Activated B cell treated with CpG ODN at 0.5 μM for 24 hours (primary cell): ENCODE results near the gene PHYHIPL. TPM values are rescaled to one million over a fixed set of nuclear protein-coding genes. Genes with fewer than 3 reads are reported as not detected.

Experiments used
- ATAC-seq: fragments of 200-7000 bp; cut with Tn5 transposase; one replicate; pipeline ENCODE4 v1.10.0; 2021; ENCODE audit warnings: low read depth, mild to moderate bottlenecking, moderate library complexity
- CTCF ChIA-PET: fragments of 350-600 bp; sonication (Branson Sonifier 250); formaldehyde crosslinking; loops from one replicate; lab custom pipeline; 2021; ENCODE audit warnings: antibody characterized with exemption; lab: Charles Lee
- POLR2A ChIA-PET: fragments of 350-600 bp; sonication (Branson Sonifier 250); formaldehyde crosslinking; loops from one replicate; lab custom pipeline; 2021; ENCODE audit warnings: antibody characterized with exemption; lab: Charles Lee
- DNase-seq: peaks from one replicate; pipeline ENCODE4 v3.0.0; 2022
- H3K27ac Mint-ChIP-seq: one replicate; pipeline ENCODE4 v1.8.0; 2020; ENCODE audit warnings: mixed read lengths
- H3K27me3 Mint-ChIP-seq: one replicate; pipeline ENCODE4 v1.8.0; 2021; ENCODE audit warnings: mixed read lengths
- H3K36me3 Mint-ChIP-seq: one replicate; pipeline ENCODE4 v1.8.0; 2021; ENCODE audit warnings: low read depth, mixed read lengths
- H3K4me1 Mint-ChIP-seq: one replicate; pipeline ENCODE4 v1.8.0; 2021; ENCODE audit warnings: mixed read lengths
- H3K4me3 Mint-ChIP-seq: one replicate; pipeline ENCODE4 v1.8.0; 2020; ENCODE audit warnings: mild to moderate bottlenecking, mixed read lengths
- H3K9me3 Mint-ChIP-seq: one replicate; pipeline ENCODE4 v1.8.0; 2020; ENCODE audit warnings: mixed read lengths
- CTCF ChIP-seq: fragments of 200-600 bp; IDR thresholded peaks from one replicate; pipeline ENCODE4 v1.8.0; 2022; ENCODE audit warnings: antibody characterized with exemption, mild to moderate bottlenecking
- intact Hi-C: fragments of 100-400 bp; cut with micrococcal nuclease; formaldehyde crosslinking; loops from one replicate; pipeline ENCODE4 v1.15.1; 2024
- total RNA-seq: library from RNA; stranded (reverse); gene quantifications from 2 replicates; pipeline ENCODE4 v1.2.3, GENCODE V29; 2022

The PHYHIPL gene
- total RNA-seq, 1 donor from 2014 or later, result not detected

- ChIA-PET CTCF (no interaction called here), POLR2A (no interaction called here)
- no peak for TF ChIP-seq CTCF
- no peaks in the 10 kb centered on the region for H3K9me3 Mint-ChIP-seq
- intact Hi-C loops, result no loop called here
- no peaks in the 10 kb centered on the region for H3K36me3 Mint-ChIP-seq
- H3K27me3 Mint-ChIP-seq, result no peaks in the 10 kb centered on the region
- DNase-seq (no peak), ATAC-seq (no peak)
- no peak overlapping the region for H3K4me3 Mint-ChIP-seq
- no peaks in the 10 kb centered on the region for H3K4me1 Mint-ChIP-seq
- H3K27ac Mint-ChIP-seq, result no peak overlapping the region
Observed at GRCh38 chr10:59133841-59134593, 42.4 kb upstream of the PHYHIPL start.

DNA sequence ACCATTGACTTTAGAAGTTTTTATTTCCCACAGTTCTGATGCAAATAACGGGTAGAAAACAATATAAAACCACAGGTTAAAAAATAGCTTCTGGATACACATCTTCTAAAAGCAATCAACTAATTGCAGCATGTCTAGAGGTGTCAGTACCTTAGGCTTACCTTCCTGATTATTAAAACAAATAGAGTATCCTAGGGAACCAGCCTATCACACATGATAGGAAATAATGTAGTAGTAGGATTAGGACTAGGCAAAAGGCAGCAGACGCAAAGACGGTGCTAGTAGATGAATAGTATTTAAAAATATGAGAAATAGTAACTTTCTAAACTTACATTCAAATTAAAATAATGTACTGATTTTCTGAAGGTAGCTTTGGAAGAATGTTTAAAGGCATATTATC lies 41.7 kb upstream of the PHYHIPL start:
- CTCF ChIA-PET, result no interaction called here
- no peak overlapping the region for H3K4me3 Mint-ChIP-seq
- no peaks in the 10 kb centered on the region for H3K4me1 Mint-ChIP-seq
- POLR2A ChIA-PET, result no interaction called here
- H3K9me3 Mint-ChIP-seq, result no peaks in the 10 kb centered on the region
- no peak overlapping the region for H3K27ac Mint-ChIP-seq
- H3K27me3 Mint-ChIP-seq, result no peaks in the 10 kb centered on the region
- TF ChIP-seq CTCF, result no peak
- DNase-seq (no peak), ATAC-seq (no peak)
- intact Hi-C loops, result no loop called here
- no peaks in the 10 kb centered on the region for H3K36me3 Mint-ChIP-seq

DNA sequence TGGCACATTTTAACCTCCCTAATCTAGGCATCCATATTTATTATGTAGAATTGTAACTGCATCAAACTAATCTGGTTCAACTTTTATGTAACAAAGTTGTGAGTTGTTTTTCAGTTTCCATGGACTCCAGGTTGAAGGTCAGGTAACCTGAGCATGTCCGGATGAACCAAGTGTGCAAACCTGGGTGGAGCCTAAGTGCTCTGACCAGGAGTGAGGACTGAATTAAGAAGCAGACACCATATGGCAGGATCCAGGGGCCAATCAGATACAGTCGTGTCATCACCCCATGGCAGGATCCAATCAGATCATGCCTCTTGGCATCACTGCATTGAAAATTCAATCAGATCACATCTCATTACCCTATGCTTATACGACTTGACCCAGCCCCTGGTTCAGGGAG lies 41.2 kb upstream of the PHYHIPL start:
- intact Hi-C loops, result no loop called here
- Mint-ChIP-seq H3K36me3 (no peaks in the 10 kb centered on the region), H3K4me3 (no peak overlapping the region), H3K27me3 (no peaks in the 10 kb centered on the region), H3K27ac (no peak overlapping the region), H3K9me3 (no peaks in the 10 kb centered on the region), H3K4me1 (no peaks in the 10 kb centered on the region)
- DNase-seq, result no peak
- CTCF ChIA-PET, result no interaction called here
- ATAC-seq, result no peak
- POLR2A ChIA-PET, result no interaction called here
- TF ChIP-seq CTCF, result no peak

DNA sequence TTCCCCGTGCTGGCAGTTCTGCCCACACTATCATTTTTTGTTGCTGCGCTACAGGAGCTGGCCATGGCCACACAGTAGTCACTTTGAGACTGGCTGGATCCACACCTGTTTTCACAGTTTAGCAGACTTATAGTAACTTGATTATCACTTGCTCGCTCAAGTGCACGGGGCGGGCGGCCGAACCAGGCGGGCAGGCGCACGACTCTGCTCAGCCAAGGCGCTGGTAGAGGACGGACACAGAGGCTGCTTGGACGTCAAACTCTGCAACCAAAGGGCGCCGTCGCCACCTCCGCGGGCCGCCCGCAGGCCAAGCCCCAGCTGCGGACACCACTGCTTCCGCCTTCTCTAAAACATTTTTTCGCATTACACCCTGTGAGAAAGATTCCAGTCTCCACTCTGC lies 38.4 kb upstream of the PHYHIPL start:
- DNase-seq (no peak), ATAC-seq (no peak)
- H3K36me3 Mint-ChIP-seq, result no peaks in the 10 kb centered on the region
- no peaks in the 10 kb centered on the region for H3K4me1 Mint-ChIP-seq
- H3K27me3 Mint-ChIP-seq, result no peaks in the 10 kb centered on the region
- ChIA-PET POLR2A (no interaction called here), CTCF (no interaction called here)
- no peak overlapping the region for H3K27ac Mint-ChIP-seq
- intact Hi-C loops, result no loop called here
- no peak for TF ChIP-seq CTCF
- no peaks in the 10 kb centered on the region for H3K9me3 Mint-ChIP-seq
- H3K4me3 Mint-ChIP-seq, result no peak overlapping the region

- TF ChIP-seq CTCF, result no peak
Observed at GRCh38 chr10:59143544-59143943, 32.9 kb upstream of the PHYHIPL start.

More at GRCh38 chr10:59143544-59143943, 32.9 kb upstream of the PHYHIPL start:
- no peaks in the 10 kb centered on the region for H3K36me3 Mint-ChIP-seq
- no peak overlapping the region for H3K27ac Mint-ChIP-seq
- H3K4me1 Mint-ChIP-seq, result no peaks in the 10 kb centered on the region
- CTCF ChIA-PET, result no interaction called here
- H3K4me3 Mint-ChIP-seq, result no peak overlapping the region
- intact Hi-C loops, result no loop called here
- ATAC-seq, result no peak
- no peak for DNase-seq
- POLR2A ChIA-PET, result no interaction called here
- H3K9me3 Mint-ChIP-seq, result no peaks in the 10 kb centered on the region
- H3K27me3 Mint-ChIP-seq, result no peaks in the 10 kb centered on the region
